Mammary epithelial cell (primary cell): Measurements from ENCODE around the gene KCNE2.

ENCODE experiments used
- EZH2 ChIP-seq: IDR thresholded peaks from 2 replicates; pipeline ENCODE4 v1.6.1; 2012; ENCODE audit warnings: low read length, inconsistent platforms, borderline replicate concordance
- TF ChIP-seq, protein P1 (sequence below), 2 donors: IDR thresholded peaks in 1 of 2; conservative IDR thresholded peaks in 1 of 2; 2 replicates each; pipeline ENCODE4 v1.5.1; 2011 to 2012; ENCODE audit warnings: inconsistent platforms in 2 of 2, low read length in 2 of 2, mild to moderate bottlenecking in 2 of 2, control low read depth in 1 of 2, low read depth in 1 of 2; ENCODE audit not compliant: insufficient read depth in 1 of 2; ENCODE audit errors: extremely low read depth in 1 of 2

DNA sequence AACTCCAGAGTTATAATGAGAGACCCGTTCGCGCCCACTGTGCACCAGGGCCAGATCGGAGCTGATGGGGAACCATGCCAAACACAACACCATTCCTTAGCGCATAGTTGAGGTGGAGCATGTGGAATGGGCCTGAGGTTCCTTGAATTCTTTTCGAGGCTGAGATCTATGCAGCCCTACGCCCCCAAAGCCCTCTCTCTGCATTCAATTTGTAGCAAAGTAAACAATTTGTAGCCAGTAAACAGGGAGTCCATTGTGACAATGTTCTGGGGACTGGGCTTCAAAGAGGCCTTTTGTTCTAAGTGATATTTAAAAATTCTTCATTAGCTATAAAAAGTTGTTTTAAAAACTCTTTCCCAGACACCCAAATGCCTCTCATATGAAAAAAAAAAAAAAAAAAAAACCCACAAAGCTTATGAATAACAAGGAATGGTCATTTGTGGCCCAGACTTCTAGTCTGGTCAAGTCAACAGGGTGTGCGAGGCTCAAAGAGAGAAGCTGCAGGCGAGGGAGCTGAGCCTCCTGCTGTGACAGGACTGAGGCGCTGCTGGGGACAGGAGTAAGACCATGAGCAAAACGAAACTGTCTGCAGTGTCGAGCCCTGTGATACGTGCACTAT lies 30.6 kb upstream of the KCNE2 start:
- TF ChIP-seq, protein P1, sequence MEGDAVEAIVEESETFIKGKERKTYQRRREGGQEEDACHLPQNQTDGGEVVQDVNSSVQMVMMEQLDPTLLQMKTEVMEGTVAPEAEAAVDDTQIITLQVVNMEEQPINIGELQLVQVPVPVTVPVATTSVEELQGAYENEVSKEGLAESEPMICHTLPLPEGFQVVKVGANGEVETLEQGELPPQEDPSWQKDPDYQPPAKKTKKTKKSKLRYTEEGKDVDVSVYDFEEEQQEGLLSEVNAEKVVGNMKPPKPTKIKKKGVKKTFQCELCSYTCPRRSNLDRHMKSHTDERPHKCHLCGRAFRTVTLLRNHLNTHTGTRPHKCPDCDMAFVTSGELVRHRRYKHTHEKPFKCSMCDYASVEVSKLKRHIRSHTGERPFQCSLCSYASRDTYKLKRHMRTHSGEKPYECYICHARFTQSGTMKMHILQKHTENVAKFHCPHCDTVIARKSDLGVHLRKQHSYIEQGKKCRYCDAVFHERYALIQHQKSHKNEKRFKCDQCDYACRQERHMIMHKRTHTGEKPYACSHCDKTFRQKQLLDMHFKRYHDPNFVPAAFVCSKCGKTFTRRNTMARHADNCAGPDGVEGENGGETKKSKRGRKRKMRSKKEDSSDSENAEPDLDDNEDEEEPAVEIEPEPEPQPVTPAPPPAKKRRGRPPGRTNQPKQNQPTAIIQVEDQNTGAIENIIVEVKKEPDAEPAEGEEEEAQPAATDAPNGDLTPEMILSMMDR (conservative IDR thresholded peaks at IDR 0.05 in 1 of 2, IDR thresholded peaks at IDR 0.05 in 1 of 2; ENCODE audit: extremely low read depth in 1 of 2, insufficient read depth in 1 of 2, low read depth in 1 of 2, low read length in 2 of 2): no peak
- no peak for TF ChIP-seq EZH2
